CD4-positive, alpha-beta T cell treated with Interleukin-21 for 1 hour (primary cell): ENCODE measurements around the gene CCDC71L.
"Not testable (repeated sequence)": the region's sequence is repeated elsewhere in the genome, so short reads cannot be mapped to it uniquely, and the experiment has no call there.

ENCODE experiments used
- DNase-seq: peaks from one replicate; pipeline ENCODE4 v3.0.0-alpha.2; 2020

CCDC71L gene

GRCh38 chr7:106660862-106661720, at the start of gene CCDC71L:
CCDC71L (minus strand) TSS chr7:106661158; CDS start chr7:106660896, 262 bp downstream.
- DNase-seq = peak; percentile 96

GRCh38 chr7:106709604-106710003, 48.6 kb upstream of the CCDC71L start:
- DNase-seq = not testable (repeated sequence)

- peak; percentile 34 for DNase-seq
Measured at GRCh38 chr7:106704000-106704840, 43.3 kb upstream of the CCDC71L start.

- DNase-seq = no peak
Measured at GRCh38 chr7:106693677-106694353, 32.9 kb upstream of the CCDC71L start.

- no peak for DNase-seq
Measured at GRCh38 chr7:106692450-106693051, 31.6 kb upstream of the CCDC71L start.

- not testable (repeated sequence) for DNase-seq
Measured at GRCh38 chr7:106688161-106688560, 27.2 kb upstream of the CCDC71L start.

GRCh38 chr7:106683941-106684340, 23.0 kb upstream of the CCDC71L start:
- DNase-seq = no peak

- no peak for DNase-seq
Measured at GRCh38 chr7:106681815-106682495, 21.0 kb upstream of the CCDC71L start.

- no peak for DNase-seq
Measured at GRCh38 chr7:106679153-106679931, 18.4 kb upstream of the CCDC71L start.

- no peak for DNase-seq
Measured at GRCh38 chr7:106678795-106679152, 17.8 kb upstream of the CCDC71L start.

- not testable (repeated sequence) for DNase-seq
Measured at GRCh38 chr7:106676506-106676905, 15.5 kb upstream of the CCDC71L start.

GRCh38 chr7:106673688-106674087, 12.7 kb upstream of the CCDC71L start:
- not testable (repeated sequence) for DNase-seq

- not testable (repeated sequence) for DNase-seq
Measured at GRCh38 chr7:106671930-106672329, 11.0 kb upstream of the CCDC71L start.

GRCh38 chr7:106671160-106671559, 10.2 kb upstream of the CCDC71L start:
- DNase-seq = no peak

- no peak for DNase-seq
Measured at GRCh38 chr7:106668861-106669524, 8.0 kb upstream of the CCDC71L start.

- DNase-seq = no peak
Measured at GRCh38 chr7:106666353-106666752, 5.4 kb upstream of the CCDC71L start.

GRCh38 chr7:106664343-106664742, 3.4 kb upstream of the CCDC71L start:
- no peak for DNase-seq

GRCh38 chr7:106659963-106660861, 746 bp downstream of the CCDC71L start:
- peak; percentile 83 for DNase-seq

- no peak for DNase-seq
Measured at GRCh38 chr7:106659166-106659962, 1.6 kb downstream of the CCDC71L start.
